HG03521 (cell line): ENCODE results near the gene COL18A1.

Experiments used
- ATAC-seq: cut with Tn5 transposase; IDR thresholded peaks from one replicate; pipeline ENCODE4 v1.9.1; 2021; ENCODE audit warnings: mild to moderate bottlenecking, moderate library complexity; ENCODE audit not compliant: unreplicated experiment

COL18A1 gene

DNA sequence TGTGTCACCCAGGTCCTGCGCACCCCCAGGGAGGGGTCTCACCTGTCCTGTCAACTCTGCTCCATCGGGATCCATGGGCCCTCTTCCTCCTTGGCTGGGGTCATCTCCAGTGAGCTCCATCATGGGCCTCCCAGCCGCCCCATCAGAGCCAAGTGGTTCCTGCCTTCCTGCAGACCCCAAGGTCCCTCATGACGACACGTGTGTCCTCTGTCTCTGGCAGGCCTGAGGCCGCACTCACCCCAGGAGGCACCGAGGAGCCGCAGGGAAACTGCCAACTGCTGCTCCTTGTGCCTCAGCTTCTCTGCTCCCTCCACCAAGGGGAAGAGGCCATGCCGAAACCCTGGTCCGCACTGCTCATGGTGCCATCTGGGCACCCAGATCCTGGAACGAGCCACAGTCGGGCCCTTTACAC is 46.8 kb downstream of the COL18A1 start:
- no peak for ATAC-seq

- ATAC-seq = no peak
Measured at GRCh38 chr21:45452696-45453307, 47.8 kb downstream of the COL18A1 start.

- ATAC-seq = no peak
Measured at GRCh38 chr21:45453308-45453950, 48.5 kb downstream of the COL18A1 start.

- no peak for ATAC-seq
Measured at GRCh38 chr21:45454060-45454925, 49.3 kb downstream of the COL18A1 start.

DNA sequence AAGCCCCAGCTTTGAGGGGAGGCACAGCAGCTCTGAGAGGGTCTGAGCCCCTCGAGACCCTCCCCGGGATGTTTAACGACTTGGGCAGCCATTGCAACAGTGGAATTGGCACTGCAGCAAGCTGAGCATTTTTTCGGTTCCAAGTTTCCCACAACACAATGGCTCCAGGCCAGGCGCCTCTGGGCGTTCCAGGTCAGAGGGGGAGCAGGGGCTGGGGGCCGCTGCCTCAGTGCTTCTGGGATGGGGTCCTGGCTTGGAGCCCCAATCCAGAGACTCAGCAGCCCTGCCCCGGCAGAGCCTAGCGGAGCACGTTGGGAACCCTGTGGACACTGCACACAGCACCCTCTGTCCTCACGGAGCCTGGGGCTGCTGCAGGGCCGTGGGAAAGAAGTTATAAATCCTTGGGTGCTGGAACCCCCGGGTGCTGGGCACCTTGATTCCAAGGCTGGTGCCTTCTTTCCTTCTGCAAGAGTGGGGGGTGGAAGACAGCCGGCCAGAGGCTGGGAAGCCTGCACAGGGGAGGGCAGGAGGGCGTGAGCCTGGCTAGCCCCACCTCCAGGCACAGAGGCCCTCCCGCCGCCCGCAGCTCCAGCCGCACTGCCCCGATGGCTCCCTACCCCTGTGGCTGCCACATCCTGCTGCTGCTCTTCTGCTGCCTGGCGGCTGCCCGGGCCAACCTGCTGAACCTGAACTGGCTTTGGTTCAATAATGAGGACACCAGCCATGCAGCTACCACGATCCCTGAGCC is 50.1 kb downstream of the COL18A1 start:
- ATAC-seq = no peak

- no peak for ATAC-seq
Measured at GRCh38 chr21:45455674-45456583, 51.0 kb downstream of the COL18A1 start.

DNA sequence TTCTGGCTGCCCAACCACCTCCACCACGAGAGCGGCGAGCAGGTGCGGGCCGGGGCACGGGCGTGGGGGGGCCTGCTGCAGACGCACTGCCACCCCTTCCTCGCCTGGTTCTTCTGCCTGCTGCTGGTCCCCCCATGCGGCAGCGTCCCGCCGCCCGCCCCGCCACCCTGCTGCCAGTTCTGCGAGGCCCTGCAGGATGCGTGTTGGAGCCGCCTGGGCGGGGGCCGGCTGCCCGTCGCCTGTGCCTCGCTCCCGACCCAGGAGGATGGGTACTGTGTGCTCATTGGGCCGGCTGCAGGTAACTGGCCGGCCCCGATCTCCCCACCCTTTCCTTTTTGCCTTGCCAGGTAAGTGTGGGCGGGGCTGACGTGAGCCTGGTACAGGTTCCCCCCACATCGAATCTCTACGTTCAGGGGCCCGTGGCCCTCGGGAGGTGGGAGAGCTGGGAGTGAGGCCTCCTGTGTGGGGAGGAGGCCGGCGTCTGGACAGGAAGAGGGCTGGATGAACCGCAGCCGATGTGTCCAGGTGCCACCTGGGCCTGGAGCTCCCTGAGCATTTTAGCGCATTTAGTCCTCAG is 51.7 kb downstream of the COL18A1 start:
- ATAC-seq = no peak

DNA sequence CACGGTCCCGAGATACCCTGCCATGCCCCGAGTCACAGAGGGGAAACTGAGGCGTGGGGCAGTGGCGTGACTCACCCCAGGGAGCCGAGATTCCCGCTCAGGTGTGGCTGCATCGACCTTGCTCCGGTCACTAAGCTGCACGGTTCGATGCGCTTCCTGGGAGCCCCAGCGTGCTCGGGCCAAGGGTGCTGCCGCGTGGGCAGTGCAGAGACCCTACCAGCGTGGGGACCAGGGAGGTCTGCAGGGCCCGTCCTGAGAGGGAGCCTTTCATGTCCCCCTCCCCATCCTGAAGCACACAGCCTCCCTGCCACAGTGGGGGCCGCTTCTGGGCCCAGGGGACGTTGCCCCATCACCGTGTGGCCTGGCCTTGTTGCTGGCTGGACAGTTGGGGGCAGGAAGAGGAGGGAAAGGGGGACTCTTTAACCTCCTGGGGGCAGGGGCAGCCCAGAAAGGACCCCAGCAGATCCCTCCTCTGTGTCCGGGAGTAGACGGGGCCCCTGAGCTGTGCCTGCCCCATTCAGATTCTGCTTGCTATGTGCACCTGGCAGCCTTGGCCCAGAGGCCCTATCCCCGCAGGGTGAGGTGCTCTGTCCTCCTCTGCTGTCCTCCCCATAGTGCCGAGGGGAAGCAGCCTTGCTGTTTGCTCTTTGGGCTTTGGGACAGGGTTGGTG is 52.3 kb downstream of the COL18A1 start:
- no peak for ATAC-seq

GRCh38 chr21:45457832-45458172 is 52.8 kb downstream of the COL18A1 start:
- ATAC-seq = no peak

GRCh38 chr21:45458281-45459170 is 53.6 kb downstream of the COL18A1 start:
- no peak for ATAC-seq

DNA sequence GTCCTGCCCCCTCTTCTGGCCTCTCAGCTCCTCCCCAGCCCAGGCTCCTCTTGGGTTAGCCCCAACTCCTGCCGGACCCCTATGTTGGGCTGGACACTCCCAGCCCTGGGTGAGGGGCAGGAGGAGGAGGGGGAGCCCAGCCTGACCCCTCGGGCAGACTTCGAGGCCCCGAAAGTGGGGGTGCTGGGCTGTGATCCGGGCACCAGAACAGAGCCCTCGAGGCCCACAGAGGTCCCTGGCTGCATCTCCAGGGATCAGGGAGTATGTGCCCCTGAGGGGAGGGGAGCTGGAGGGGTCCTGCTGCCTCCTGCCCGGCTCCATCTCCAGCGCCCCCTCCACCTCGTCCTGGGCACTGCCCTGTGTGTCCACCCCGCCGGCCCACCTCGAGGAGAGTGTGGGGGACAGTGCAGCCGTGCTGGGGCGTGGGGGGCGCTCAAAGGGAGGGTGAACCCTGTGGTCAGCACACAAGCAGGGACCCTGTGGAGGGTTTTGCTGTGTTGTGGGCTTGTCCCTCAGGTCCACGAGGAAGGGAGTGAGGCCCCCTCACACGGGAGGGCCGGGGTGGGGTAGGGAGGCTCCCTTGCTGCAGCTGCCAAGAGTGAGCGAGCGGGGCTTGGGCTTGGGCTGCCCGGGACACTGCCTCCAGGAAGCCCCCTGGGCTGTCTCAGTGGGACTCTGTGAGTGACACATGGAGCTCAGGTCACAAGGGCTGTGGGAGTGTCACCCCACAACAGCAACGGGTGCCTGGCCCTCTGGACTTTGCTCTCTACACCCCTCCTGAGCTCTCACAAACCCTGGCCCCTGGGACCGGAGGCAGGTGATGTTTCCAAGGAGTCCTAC is 54.4 kb downstream of the COL18A1 start:
- ATAC-seq = no peak

DNA sequence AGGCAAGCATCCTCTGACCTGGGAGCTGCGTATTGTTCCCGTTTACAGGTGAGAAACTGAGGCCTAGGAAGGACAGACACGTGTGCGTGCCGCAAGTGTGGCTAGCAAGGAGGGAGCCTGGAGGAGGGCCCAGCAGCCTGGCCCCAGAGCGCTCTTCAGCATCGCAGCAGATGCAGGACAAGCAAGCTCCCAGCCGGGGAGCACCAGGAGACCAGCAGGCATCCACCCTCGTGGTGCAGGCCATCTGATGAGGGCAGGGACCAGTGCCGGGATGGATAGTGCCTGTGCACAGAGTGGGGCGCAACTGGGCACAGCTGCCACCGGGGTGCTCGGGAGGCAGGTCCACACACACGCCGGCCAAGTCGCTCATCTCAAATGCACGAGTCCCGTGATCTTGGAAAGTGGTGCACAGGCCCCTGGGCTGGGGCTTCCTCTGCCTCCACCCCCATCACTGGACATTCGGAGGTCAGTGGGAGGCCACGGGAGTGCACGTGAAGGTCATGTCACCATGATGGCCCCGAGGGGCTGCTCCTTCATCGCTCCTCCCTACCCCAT is 55.1 kb downstream of the COL18A1 start:
- no peak for ATAC-seq

DNA sequence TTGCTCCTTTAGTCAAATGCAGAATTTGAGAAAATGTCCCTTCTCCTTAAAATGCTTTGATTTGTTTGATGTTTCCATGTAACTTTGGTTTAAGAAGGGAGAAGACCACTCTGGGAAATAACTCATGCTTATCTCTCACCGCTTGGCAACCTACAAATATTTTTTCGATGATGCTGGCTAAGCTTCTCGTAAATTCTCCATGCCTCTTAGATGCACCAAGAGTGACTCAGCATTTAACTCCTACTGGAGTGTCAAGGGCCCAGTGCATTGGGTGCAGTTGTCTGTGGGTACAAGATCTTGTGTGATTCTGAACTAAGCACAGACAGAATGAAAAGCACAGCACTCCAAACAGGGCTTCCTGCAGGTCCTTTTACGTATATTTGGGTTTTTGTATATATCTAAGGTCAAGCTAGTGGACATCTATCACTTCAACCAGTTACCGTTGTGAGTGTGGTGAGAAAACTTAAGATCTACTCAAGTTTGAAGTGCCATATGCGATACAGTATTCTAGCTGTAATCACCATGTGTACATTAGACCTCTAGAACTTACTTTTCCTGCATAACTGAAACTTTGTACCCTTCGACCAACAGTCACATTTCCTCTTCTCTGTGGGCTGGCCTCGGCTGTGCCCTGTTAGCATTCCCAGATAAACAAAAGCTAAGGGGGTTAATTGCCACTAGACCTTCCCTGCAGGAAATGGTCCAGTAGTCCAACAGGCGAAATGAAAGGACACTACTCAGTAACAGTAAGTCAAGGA is 55.8 kb downstream of the COL18A1 start:
- ATAC-seq = no peak

GRCh38 chr21:45461369-45461750 is 56.4 kb downstream of the COL18A1 start:
- ATAC-seq = no peak

DNA sequence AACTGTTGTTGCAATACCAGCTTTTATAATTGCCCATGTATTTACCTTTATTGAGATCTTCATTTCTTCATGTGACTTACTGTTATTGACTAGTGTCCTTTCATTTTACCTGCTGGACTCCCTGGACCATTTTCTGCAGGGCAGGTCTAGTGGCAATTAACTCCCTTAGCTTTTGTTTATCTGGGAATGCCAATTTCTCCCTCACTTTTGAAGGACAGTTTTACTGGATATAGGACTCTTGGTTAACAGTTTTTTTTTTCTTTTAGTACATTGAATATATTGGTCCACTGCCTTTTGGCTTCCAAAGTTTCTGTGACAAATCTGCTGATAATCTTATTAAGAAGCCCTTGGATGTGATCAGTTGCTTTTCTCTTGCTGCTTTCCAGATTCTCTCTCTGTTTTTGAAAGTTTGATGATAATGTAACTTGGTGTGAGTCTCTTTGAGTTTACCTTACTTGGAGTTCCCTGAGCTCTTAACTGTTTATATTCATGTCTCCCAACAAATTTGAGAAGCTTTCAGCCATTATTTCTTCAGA is 56.9 kb downstream of the COL18A1 start:
- ATAC-seq = no peak

GRCh38 chr21:45463871-45464270 is 58.9 kb downstream of the COL18A1 start:
- no peak for ATAC-seq
